WI38 (cell line): ENCODE data around the gene RELT.
A peak's percentile ranks its signal among the peaks of the same experiment; 100 is the strongest.

Experiments used
- H3K4me3 ChIP-seq: 2 replicates; pipeline ENCODE4 v1.5.1; 2011; ENCODE audit warnings: low read depth, mild to moderate bottlenecking, control low read depth, low read length
- TF ChIP-seq, protein P1 (sequence below): IDR thresholded peaks from 2 replicates; pipeline ENCODE4 v1.5.1; 2012; ENCODE audit warnings: low read depth, mild to moderate bottlenecking, control low read depth, low read length

Gene RELT

DNA sequence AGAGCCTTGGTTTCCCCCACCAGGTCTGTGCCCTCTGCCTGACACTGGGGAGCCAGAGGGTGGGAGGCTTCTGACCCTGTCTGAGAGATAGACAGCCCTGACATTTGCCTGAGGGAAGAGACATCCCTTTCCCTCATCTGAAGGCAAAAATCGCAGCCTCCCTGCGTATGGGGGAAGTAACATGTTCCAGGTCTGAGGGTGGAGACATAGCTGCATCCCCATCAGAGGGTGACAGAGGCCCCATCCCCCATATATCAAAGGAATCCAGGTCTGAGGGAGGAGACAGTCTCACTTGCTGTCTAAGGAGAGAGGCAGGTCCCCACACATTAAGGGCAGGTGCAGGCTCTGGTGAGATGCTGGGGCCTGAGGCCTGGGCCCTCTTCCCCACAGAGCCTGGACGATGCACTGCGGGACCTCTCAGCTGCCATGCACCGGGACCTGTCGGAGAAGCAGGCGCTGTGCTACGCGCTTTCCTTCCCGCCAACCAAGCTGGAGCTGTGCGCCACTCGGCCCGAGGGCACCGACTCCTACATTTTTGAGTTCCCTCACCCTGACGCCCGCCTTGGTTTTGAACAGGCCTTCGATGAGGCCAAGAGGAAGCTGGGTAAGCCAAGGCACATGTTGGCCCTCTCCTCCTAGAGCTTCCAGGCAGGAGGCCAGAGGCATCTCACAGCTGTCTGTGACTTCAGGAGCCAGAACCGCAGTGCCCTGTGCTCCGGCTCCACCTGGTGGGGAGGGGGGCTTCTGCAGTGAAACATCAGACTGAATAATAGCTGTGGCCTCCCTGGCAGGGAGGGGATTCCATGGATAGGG, 16.1 kb upstream of the RELT start:
- no peak overlapping the region for H3K4me3 ChIP-seq
- TF ChIP-seq, protein P1, sequence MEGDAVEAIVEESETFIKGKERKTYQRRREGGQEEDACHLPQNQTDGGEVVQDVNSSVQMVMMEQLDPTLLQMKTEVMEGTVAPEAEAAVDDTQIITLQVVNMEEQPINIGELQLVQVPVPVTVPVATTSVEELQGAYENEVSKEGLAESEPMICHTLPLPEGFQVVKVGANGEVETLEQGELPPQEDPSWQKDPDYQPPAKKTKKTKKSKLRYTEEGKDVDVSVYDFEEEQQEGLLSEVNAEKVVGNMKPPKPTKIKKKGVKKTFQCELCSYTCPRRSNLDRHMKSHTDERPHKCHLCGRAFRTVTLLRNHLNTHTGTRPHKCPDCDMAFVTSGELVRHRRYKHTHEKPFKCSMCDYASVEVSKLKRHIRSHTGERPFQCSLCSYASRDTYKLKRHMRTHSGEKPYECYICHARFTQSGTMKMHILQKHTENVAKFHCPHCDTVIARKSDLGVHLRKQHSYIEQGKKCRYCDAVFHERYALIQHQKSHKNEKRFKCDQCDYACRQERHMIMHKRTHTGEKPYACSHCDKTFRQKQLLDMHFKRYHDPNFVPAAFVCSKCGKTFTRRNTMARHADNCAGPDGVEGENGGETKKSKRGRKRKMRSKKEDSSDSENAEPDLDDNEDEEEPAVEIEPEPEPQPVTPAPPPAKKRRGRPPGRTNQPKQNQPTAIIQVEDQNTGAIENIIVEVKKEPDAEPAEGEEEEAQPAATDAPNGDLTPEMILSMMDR = peak; percentile 17; the same call in 1 of the 2 replicates

DNA sequence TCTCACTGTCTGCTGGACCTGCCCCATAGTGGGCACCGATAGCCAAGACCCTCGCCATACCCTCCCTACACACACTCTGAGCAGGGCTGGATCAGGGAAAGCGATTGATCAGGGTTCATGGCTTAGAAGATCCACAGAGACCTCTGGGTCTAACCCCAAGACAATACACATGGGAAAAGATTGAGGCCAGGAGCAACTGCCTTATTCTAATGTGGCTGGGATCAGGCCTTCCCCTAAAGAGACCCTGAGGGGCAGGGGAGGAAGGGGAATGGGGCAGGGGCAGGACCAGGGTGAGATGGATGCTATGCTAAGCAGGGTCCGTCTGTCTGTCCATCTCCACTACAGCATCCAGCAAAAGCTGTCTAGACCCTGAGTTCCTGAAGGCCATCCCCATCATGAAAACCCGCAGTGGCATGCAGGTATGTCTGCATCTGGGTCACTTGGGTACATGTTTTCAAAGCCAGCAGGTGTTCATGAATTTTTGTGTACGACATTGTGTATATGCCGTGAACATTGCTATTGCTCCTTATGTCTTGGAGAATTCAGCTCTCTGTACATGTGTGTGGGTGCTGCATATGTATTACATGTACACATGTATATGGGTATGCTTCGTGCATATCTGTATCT, 15.3 kb upstream of the RELT start:
- TF ChIP-seq, protein P1 = no peak
- no peak overlapping the region for H3K4me3 ChIP-seq

DNA sequence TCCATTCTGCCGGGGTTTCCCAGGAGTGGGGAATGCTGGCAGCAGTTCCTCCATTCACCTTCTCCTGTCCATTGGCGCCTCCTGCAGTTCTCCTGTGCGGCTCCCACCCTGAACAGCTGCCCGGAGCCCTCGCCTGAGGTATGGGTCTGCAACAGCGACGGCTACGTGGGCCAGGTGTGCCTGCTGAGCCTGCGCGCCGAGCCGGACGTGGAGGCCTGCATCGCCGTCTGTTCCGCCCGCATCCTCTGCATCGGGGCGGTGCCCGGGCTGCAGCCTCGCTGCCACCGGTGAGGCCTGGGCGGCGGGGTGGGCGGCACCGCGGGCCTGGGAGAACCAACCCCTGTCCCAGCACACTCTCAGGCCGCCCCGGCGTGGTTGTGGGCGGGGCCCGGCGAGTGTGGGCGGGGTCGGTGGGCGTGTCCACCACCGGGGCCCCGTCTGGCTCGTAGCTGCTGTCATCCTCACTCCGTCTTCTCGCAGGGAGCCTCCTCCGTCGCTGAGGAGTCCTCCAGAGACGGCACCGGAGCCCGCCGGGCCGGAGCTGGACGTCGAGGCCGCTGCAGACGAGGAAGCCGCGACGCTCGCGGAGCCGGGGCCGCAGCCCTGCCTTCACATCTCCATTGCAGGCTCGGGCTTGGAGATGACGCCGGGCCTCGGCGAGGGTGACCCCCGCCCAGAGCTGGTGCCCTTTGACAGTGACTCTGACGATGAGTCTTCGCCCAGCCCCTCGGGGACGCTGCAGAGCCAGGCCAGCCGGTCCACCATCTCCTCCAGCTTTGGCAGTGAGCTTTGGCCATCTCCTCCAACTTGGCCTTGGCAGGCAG, 14.0 kb upstream of the RELT start:
- no peak overlapping the region for H3K4me3 ChIP-seq
- TF ChIP-seq, protein P1 = no peak

DNA sequence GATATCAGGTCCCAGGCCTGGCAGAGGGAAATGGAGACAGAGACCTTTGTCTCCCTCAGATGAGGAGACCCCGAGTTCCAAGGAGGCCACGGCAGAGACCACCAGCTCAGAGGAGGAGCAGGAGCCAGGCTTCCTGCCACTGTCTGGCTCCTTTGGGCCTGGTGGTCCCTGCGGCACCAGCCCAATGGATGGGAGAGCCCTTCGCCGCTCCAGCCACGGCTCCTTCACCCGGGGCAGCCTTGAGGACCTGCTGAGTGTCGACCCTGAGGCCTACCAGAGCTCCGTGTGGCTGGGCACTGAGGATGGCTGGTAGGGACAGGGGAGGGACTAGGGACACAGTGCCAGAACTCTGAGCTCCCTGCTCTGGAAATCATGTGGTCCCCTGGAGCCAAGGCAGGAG, 13.1 kb upstream of the RELT start:
- TF ChIP-seq, protein P1 = no peak
- H3K4me3 ChIP-seq = no peak overlapping the region

DNA sequence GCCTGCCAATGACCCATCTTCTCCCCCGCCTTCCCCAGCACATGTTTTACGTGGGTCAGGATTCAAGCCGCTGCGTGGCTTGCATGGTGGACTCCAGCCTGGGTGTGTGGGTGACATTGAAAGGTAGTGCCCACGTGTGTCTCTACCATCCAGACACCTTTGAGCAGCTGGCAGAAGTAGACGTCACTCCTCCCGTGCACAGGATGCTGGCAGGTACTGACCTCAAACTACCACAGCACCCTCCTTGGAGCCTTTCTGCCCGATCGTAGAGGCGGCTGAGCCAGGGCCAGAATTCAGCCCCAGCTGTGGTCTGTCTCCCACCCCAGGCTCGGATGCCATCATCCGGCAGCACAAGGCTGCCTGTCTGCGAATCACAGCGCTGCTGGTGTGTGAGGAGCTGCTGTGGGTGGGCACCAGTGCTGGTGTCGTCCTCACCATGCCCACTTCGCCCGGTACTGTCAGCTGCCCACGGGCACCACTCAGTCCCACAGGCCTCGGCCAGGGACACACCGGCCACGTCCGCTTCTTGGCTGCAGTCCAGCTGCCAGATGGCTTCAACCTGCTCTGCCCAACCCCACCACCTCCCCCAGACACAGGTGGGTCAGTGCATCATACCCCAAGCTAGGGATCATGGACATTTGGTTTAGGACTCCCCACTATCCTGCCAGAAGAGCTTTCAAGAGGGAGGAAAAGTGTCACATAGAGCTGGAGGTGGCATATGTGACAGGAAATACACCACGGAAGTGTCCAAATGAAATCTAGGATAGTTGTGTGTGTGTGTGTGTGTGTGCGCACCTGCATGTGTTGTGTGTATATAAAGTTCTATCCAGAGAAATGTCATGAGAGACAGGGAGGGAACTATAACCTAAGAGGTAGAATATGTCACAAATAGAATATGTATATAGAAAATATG, 10.6 kb upstream of the RELT start:
- TF ChIP-seq, protein P1 = no peak
- no peak overlapping the region for H3K4me3 ChIP-seq

DNA sequence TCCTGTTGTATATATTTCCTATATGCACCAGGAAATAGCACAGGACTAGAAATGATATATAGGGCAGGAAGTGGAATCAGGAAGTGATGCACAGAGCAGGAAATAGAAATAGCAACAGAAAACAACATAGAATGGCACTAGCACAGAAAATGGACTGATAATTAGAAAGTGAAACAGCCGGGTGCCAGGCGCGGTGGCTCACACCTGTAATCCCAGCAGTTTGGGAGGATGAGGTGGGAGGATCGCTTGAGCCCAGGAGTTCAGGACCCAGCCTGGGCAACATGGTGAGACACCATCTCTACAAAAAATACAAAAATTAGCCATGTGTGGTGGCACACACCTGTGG, 10.0 kb upstream of the RELT start:
- TF ChIP-seq, protein P1 = no peak
- no peak overlapping the region for H3K4me3 ChIP-seq
